ENCODE measurements around the gene CD99.
"Not testable (repeated sequence)": the region's sequence is repeated elsewhere in the genome, so short reads cannot be mapped to it uniquely, and the experiment has no call there.

Gene CD99

GRCh38 chrX:2733286-2733685 is 42.2 kb downstream of the CD99 start:
- DNase-seq, result no peak

DNA sequence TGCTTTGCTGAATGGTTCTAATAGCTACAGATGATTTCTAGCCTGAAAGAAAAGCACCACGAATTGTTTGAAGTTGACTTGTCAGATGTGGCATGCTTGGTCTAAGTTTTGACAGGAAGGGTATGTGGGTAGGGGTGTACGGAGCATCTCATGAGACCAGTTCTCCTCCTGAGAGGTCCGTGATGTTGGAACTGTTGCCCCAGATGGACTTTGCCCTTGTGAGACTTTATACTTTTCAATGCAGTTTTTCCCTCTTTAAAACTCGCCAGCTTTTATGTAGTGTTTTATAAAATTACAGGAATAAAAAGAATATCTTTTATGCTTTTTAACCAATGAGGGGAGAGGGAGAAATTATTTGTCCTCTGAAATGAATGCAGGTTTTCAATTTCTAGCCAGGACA is 44.2 kb downstream of the CD99 start:
- DNase-seq, result no peak

GRCh38 chrX:2740672-2741071 is 49.6 kb downstream of the CD99 start:
- DNase-seq, result no peak

GRCh38 chrX:2741386-2741785 is 50.3 kb downstream of the CD99 start:
- DNase-seq, result no peak

DNA sequence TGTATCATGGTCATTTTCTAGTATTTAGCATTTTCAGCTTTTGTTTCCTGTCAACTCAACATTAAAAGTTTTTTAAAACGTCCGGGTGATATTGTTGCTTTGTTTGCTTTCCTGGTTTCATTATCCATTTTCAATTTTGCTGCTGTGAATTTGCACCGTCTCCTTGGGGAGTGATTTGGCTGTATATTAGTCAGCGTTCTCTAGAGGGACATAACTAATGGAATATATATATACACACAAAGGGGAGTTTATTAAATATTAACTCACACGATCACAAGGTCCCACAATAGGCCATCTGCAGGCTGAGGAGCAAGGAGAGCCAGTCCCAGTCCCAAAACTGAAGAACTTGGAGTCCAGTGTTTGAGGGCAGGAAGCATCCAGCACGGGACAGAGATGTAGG is 55.2 kb downstream of the CD99 start:
- DNase-seq, result not testable (repeated sequence)

DNA sequence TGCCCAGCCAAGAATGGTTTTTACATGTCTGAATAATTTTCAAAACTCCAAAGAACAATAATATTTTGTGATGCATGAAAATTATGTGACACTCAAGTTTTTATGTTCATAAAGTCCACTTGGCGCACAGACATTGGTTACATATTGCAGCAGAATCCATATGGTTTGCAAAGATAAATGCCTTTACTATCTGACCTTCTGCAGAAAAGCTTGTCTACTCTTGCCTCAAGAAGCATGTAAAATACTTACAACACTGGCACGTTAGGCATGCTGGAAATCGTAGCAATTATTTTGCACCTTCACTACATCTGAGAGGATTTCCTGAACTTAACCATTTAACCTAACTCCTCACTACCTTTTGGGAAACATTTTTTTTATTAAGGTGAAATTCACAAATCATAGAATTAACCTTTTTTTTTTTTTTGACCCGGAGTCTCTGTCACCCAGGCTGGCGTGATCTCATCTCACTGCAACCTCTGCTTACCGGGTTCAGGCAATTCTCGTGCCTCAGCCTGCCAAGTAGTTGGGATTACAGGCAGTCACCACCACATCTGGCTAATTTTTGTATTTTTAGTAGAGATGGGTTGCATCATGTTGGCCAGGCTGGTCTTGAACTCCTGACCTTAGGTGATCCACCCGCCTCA is 57.2 kb downstream of the CD99 start:
- no peak for DNase-seq

- DNase-seq, result no peak
Measured at GRCh38 chrX:2748815-2749188, 57.7 kb downstream of the CD99 start.

GRCh38 chrX:2751291-2751690 is 60.2 kb downstream of the CD99 start:
- DNase-seq, result no peak

- DNase-seq, result not testable (repeated sequence)
Measured at GRCh38 chrX:2751874-2752300, 60.8 kb downstream of the CD99 start, which contains the start of gene XG. TSS of gene XG (plus strand) at chrX:2752040. CDS start at chrX:2752275, 235 bp downstream.

DNA sequence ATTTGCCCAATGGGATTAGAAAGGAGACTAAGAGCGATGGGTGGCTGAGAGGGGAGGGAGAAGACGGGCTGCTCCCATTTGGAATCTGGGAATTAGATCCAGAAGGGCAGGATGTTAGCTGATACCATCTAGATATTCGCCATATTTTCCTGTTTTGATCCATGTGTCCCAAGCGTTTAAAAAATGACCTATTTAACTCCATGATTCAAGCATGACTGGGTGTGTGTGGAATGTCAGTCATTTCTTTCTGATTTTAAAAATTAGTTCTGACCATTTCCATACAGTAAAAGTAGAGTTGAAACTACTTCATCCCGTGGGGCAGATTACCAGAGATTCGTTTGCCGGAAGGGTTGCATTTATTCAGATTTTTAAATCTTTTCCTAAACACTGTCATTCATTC is 61.3 kb downstream of the CD99 start:
- DNase-seq, result not testable (repeated sequence)

- DNase-seq, result not testable (repeated sequence)
Measured at GRCh38 chrX:2755163-2755715, 64.1 kb downstream of the CD99 start.

GRCh38 chrX:2756548-2756947 is 65.5 kb downstream of the CD99 start:
- no peak for DNase-seq

DNA sequence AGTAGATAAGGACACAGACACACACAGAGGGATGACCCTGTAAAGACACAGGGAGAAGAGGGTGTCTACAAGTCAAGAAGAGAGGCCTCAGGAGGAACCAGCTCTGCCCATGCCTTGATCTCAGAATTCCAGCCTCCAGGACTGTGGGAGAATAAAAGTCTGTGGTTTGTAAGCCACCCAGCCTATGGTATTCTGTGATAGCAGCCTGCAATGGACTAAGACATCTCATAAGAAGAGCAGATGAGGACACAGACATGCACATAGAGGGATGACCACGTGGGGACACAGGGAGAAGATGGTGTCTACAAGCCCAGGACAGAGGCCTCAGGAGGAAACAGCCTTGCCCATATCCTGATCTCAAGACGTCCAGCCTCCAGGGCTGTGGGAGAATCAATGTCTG is 70.2 kb downstream of the CD99 start:
- DNase-seq, result no peak

DNA sequence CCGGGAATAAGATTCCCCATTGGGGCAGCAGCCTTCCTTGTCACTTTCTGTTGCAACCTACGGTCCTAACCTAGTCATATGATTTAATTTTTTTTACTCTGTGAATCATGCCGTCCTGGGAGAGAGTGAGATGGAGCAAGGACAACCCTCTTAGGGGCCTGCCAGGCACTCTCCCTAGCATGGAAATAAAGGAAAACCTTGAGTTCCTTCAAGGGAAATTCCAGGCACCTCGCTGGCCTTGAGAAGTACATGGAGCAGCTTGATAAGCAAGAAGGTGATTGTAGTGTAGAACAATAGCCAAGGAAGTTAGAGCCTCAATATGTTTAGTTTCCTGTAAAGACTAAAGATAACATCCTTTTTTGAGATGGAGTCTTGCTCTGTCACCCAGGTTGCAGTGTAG is 71.6 kb downstream of the CD99 start:
- DNase-seq, result not testable (repeated sequence)

DNA sequence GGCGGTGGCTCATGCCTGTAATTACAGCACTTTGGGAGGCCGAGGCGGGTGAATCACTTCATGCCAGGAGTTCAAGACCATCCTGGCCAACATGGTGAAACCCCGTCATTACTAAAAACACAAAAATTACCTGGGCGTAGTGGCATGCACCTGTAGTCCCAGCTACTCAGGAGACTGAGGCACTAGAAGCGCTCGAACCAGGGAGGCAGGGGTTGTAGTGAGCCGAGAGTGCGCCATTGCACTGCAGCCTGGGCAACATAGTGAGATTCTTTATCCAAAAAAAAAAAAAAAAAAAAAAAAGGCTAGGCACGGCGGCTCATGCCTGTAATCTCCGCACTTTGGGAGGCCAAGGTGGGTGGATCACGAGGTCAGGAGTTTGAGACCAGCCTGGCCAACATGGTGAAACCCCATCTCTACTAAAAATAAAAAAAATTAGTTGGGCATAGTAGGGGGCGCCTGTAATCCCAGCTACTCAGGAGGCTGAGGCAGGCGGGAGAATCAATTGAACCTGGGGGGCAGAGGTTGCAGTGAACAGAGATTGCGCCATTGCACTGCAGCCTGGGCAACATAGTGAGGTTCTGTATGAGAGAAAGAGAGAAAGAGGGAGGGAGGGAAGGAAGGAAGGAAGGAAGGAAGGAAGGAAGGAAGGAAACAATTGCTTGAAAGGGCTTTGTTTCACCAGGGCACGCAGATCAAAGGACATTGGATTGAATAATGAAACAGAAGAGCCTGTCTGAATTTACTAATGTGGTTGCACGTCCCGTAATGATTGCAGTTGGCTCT is 73.9 kb downstream of the CD99 start:
- not testable (repeated sequence) for DNase-seq

DNA sequence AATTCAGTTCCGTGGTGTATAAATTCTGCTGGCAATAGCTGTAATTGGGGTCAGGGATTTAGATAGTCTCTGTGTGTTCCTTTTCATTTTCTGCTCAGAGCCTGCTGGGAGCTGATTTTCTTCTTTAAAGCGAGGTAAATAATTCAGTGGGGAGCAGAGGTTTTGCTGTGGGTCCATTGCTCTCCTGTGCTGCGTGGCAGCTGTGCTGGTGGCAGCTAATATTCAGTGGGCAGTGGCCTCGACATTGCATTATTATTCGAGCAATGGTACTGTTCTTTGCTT is 74.4 kb downstream of the CD99 start:
- no peak for DNase-seq

GRCh38 chrX:2766906-2767305 is 75.8 kb downstream of the CD99 start:
- no peak for DNase-seq

GRCh38 chrX:2767631-2768455 is 76.7 kb downstream of the CD99 start:
- no peak for DNase-seq

GRCh38 chrX:2769615-2770014 is 78.5 kb downstream of the CD99 start:
- no peak for DNase-seq

- DNase-seq, result not testable (repeated sequence)
Measured at GRCh38 chrX:2773166-2774055, 82.3 kb downstream of the CD99 start.

DNA sequence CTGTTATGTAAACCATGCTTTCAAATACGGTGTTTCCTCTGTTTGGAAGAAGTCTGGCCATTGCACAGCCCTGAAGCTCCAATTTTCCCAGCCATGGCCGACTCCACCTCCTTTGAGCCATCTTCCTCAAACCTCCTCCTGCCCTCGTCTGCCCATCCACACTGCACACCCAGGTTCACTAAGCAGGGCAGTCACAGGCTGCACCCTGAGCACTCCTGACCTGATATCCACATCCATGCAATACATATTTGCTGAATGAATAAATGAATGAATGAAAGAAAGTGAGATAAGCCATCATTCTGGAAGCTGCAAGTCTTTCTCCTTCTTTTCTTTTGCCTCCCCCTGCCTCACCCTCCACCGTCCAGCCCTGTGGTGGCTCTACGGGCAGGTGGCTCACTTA is 83.0 kb downstream of the CD99 start:
- no peak for DNase-seq

DNA sequence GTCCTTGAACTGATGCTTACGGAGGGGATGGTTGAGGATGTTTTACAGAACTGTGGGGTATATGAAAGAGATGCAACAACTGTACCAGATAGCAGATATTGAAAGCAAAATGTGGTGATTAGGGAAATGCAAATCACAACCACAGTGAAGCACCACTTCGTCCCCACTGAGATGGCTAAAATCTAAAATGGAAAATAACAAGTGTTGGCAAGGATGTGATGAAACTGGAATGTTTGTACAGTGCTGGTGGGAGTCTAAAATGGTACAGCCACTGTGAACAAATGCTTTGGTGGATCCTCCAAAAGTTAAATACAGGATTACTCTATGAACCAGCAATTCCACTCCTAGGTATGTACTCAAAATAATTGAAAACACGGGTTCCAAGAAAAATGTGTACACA is 83.7 kb downstream of the CD99 start:
- no peak for DNase-seq
